ENCODE data around the gene RAB3C.

Gene RAB3C

DNA sequence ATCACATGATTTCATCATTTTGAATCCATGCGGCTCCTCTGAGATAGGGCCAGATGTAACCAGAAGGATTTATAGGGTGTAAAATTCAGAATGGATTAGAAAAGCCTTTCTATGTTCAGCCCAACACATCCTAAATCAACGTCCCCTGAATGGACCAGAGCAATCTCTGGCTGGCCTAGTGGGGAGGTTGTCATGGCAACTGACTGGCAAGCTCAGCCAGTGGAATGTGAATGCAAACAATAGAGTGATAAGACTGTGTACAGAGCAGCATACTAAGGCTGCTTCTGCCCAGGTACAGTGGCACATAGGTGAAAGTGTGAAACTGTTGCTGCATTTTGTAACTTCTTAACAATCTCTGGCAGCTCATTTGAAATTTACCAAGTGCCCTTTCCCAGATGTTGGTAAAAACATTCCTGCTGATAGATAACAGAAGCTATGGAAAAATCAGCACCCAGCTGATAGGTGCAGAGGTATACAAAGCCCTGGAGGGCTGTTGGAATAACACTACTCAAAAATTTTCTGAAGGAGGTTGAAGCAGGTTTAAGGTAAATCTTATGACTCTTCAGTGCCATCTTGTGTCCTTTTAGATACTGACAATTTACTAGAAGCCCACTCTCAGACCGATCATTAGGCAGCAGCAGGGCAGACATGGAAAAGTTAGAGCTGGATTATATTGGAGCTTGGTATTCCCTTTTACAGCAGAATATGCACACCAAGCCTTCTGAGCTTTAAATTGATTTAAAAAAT is 267.2 kb downstream of the RAB3C start:
- H3K27ac ChIP-seq: no peak overlapping the region
- TF ChIP-seq ZFX (IDR thresholded peaks at IDR 0.05) (no peak), CTCF (conservative IDR thresholded peaks at IDR 0.05) (peak; percentile 78)

DNA sequence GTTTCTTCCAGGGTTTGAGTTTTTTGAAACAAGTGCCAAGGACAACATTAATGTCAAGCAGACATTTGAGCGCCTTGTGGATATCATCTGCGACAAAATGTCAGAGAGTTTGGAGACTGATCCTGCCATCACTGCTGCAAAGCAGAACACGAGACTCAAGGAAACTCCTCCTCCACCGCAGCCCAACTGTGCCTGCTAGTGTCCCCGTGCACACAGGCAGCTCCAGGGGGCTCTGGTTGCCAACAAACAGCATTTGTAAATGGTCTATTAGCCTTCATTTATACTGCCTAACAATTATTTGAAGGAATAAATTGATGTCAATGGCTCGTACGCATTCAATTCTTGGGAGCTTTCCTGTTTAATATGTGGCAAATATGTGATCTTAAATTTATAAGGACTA is 268.3 kb downstream of the RAB3C start:
- H3K27ac ChIP-seq: no peak overlapping the region
- TF ChIP-seq CTCF (conservative IDR thresholded peaks at IDR 0.05): no peak
- no peak for TF ChIP-seq ZFX (IDR thresholded peaks at IDR 0.05)

GRCh38 chr5:58851571-58851970 is 268.7 kb downstream of the RAB3C start:
- TF ChIP-seq CTCF (conservative IDR thresholded peaks at IDR 0.05): no peak
- TF ChIP-seq ZFX (IDR thresholded peaks at IDR 0.05): no peak
- H3K27ac ChIP-seq: no peak overlapping the region

GRCh38 chr5:58852566-58852965 is 269.7 kb downstream of the RAB3C start:
- H3K27ac ChIP-seq: no peak overlapping the region
- TF ChIP-seq CTCF (conservative IDR thresholded peaks at IDR 0.05) (no peak), ZFX (IDR thresholded peaks at IDR 0.05) (no peak)

DNA sequence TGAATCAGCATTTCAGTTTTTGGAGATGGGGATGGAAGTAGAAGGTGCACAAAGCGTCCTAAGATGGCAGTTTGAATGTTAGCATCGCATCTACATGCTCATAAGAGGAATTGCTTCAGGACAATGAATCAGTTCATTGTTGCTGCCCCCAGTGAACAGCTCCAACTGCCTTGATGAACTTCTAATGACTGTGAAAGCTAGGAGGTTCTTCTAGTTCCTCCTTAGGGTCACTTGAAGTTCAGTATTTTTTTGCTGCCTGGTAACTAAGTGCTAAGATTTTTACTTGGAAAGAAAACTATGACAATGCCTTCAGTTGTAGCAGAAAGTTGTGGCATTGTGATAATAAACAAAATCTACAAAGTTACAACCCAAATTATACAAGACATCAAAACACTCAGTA is 271.6 kb downstream of the RAB3C start:
- no peak for TF ChIP-seq CTCF (conservative IDR thresholded peaks at IDR 0.05)
- TF ChIP-seq ZFX (IDR thresholded peaks at IDR 0.05): no peak
- H3K27ac ChIP-seq: no peak overlapping the region

GRCh38 chr5:58855851-58856739 is 273.2 kb downstream of the RAB3C start:
- TF ChIP-seq CTCF (conservative IDR thresholded peaks at IDR 0.05) (no peak), ZFX (IDR thresholded peaks at IDR 0.05) (no peak)
- no peak overlapping the region for H3K27ac ChIP-seq

DNA sequence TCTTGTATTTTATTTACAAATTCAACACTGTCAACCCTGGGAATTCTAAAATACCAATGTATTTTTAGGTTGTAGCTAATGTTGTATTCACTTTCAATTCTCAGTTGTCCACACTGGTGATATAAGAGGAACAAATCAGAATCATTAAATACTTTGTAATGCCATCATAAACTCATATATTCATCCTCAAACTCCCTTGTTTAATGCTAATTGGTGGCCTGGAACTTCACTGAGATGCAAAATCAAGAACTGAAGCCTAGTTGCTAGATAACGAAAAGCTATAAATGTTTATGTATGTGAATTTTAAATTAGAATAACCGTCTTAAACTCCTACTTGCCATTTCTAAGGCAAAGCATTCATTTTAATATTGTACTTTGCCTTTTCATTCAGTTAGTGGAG is 274.7 kb downstream of the RAB3C start:
- H3K27ac ChIP-seq: no peak overlapping the region
- TF ChIP-seq ZFX (IDR thresholded peaks at IDR 0.05) (no peak), CTCF (conservative IDR thresholded peaks at IDR 0.05) (no peak)
